IMR-90 (cell line): ENCODE results near the gene AGTR1. TPM values are rescaled to one million over a fixed set of nuclear protein-coding genes. Genes with fewer than 3 reads are reported as not detected.

Experiments
- ATAC-seq: fragments of 200-7000 bp; cut with Tn5 transposase; 2 replicates; pipeline ENCODE4 v1.9.1; 2020; ENCODE audit warnings: low read depth, mild to moderate bottlenecking, moderate library complexity
- BruUV-seq: library from RNA; stranded (reverse); fragments of 400-500 nt; replicated peaks from 2 replicates; lab custom pipeline; 2021; lab: Mats Ljungman, UMichigan
- CTCF ChIA-PET: fragments of 300-600 bp; formaldehyde crosslinking; extraction: SDS; loops from one replicate; lab custom pipeline; 2021; ENCODE audit warnings: antibody characterized with exemption; lab: Yijun Ruan, JAX
- POLR2A ChIA-PET: fragments of 300-600 bp; sonication (Branson Sonifier 250); formaldehyde crosslinking; loops from one replicate; lab custom pipeline; 2022; ENCODE audit warnings: antibody characterized with exemption; ENCODE audit not compliant: unreplicated experiment; lab: Charles Lee
- DNase-seq: peaks from one replicate; pipeline ENCODE4 v3.0.0; 2013
- H2AFZ ChIP-seq: replicated peaks from 2 replicates; pipeline ENCODE3; 2013; ENCODE audit warnings: low read length, mild to moderate bottlenecking; ENCODE audit not compliant: poor library complexity
- H2AK5ac ChIP-seq: 2 replicates; pipeline ENCODE4 v1.6.1; 2013; ENCODE audit warnings: low read depth, low read length, inconsistent platforms
- H2AK9ac ChIP-seq: replicated peaks from 2 replicates; pipeline ENCODE3; 2013; ENCODE audit warnings: mild to moderate bottlenecking, low read depth, low read length, moderate library complexity; ENCODE audit not compliant: poor library complexity
- H2BK120ac ChIP-seq: 2 replicates; pipeline ENCODE4 v1.6.1; 2013; ENCODE audit warnings: low read depth, low read length, inconsistent platforms
- H2BK15ac ChIP-seq: 3 replicates; pipeline ENCODE4 v1.6.1; 2013; ENCODE audit warnings: low read depth, low read length, inconsistent platforms
- H2BK20ac ChIP-seq: 2 replicates; pipeline ENCODE4 v1.6.1; 2013; ENCODE audit warnings: low read depth, mild to moderate bottlenecking, inconsistent platforms, low read length, moderate library complexity
- H2BK5ac ChIP-seq: 2 replicates; pipeline ENCODE4 v1.6.1; 2013; ENCODE audit warnings: mild to moderate bottlenecking, low read depth, low read length, inconsistent platforms; ENCODE audit not compliant: poor library complexity, severe bottlenecking
- H3K14ac ChIP-seq: replicated peaks from 2 replicates; pipeline ENCODE4 v1.6.1; 2013; ENCODE audit warnings: low read depth, low read length, inconsistent platforms
- H3K18ac ChIP-seq: 2 replicates; pipeline ENCODE4 v1.6.1; 2013; ENCODE audit warnings: low read depth, low read length, control low read depth
- H3K23ac ChIP-seq: 2 replicates; pipeline ENCODE4 v1.6.1; 2013; ENCODE audit warnings: low read depth, low read length, inconsistent platforms
- H3K27ac ChIP-seq: 2 replicates; pipeline ENCODE4 v1.5.1; 2013; ENCODE audit warnings: mild to moderate bottlenecking, control low read depth, low read length; ENCODE audit not compliant: insufficient read depth
- H3K27me3 ChIP-seq: 2 replicates; pipeline ENCODE4 v1.6.1; 2013; ENCODE audit warnings: low read length; ENCODE audit not compliant: control insufficient read depth, insufficient read depth
- H3K36me3 ChIP-seq: 2 replicates; pipeline ENCODE4 v1.6.1; 2013; ENCODE audit warnings: low read length, mixed read lengths; ENCODE audit not compliant: control insufficient read depth, insufficient read depth
- H3K4ac ChIP-seq: 2 replicates; pipeline ENCODE4 v1.6.1; 2013; ENCODE audit warnings: low read depth, low read length, inconsistent platforms
- H3K4me1 ChIP-seq: 2 replicates; pipeline ENCODE4 v1.6.1; 2013; ENCODE audit warnings: low read length, mixed read lengths; ENCODE audit not compliant: control insufficient read depth, insufficient read depth
- H3K4me2 ChIP-seq: 2 replicates; pipeline ENCODE4 v1.6.1; 2013; ENCODE audit warnings: low read depth, mild to moderate bottlenecking, control low read depth, low read length, moderate library complexity
- H3K4me3 ChIP-seq: 2 replicates; pipeline ENCODE4 v1.5.1; 2013; ENCODE audit warnings: low read depth, mild to moderate bottlenecking, control low read depth, low read length, moderate library complexity; ENCODE audit not compliant: insufficient read depth
- H3K56ac ChIP-seq: 2 replicates; pipeline ENCODE4 v1.6.1; 2013; ENCODE audit warnings: low read length, inconsistent platforms; ENCODE audit not compliant: insufficient read depth; ENCODE audit errors: extremely low read depth
- H3K79me1 ChIP-seq, 2 experiments: 2 replicates each; pipeline ENCODE4 v1.6.1; 2013; ENCODE audit warnings: low read length in 2 of 2, inconsistent platforms in 1 of 2, low read depth in 1 of 2
- H3K9ac ChIP-seq: 2 replicates; pipeline ENCODE4 v1.6.1; 2013; ENCODE audit warnings: low read depth, low read length, control low read depth
- H3K9me1 ChIP-seq: 2 replicates; pipeline ENCODE4 v1.6.1; 2013; ENCODE audit warnings: low read length, inconsistent platforms; ENCODE audit not compliant: insufficient read depth
- H3K9me3 ChIP-seq: 2 replicates; pipeline ENCODE4 v1.6.1; 2013; ENCODE audit warnings: low read length; ENCODE audit not compliant: control insufficient read depth, insufficient read depth
- H4K20me1 ChIP-seq: 2 replicates; pipeline ENCODE4 v1.6.1; 2013; ENCODE audit warnings: low read length, inconsistent platforms; ENCODE audit not compliant: insufficient read depth
- H4K5ac ChIP-seq: 2 replicates; pipeline ENCODE4 v1.6.1; 2013; ENCODE audit warnings: mild to moderate bottlenecking, low read depth, low read length, control low read depth
- H4K8ac ChIP-seq, 2 experiments: 2 replicates each; pipeline ENCODE4 v1.6.1; 2013; ENCODE audit warnings: low read depth in 2 of 2, low read length in 2 of 2, control low read depth in 1 of 2, inconsistent platforms in 1 of 2
- H4K91ac ChIP-seq: 2 replicates; pipeline ENCODE4 v1.6.1; 2013; ENCODE audit warnings: low read depth, low read length, inconsistent platforms; ENCODE audit not compliant: insufficient read depth
- CEBPB ChIP-seq: IDR thresholded peaks from 2 replicates; pipeline ENCODE4 v1.6.1; 2012; ENCODE audit warnings: low read depth, low read length, improper control_type of control experiment
- MAFK ChIP-seq: IDR thresholded peaks from 2 replicates; pipeline ENCODE4 v1.6.1; 2012; ENCODE audit warnings: low read depth, low read length, improper control_type of control experiment
- MXI1 ChIP-seq: IDR thresholded peaks from 2 replicates; pipeline ENCODE4 v1.6.1; 2012; ENCODE audit warnings: low read depth, mild to moderate bottlenecking, low read length, moderate library complexity, borderline replicate concordance
- USF2 ChIP-seq: fragments of 150-350 bp; IDR thresholded peaks from 2 replicates; pipeline ENCODE4 v1.6.1; 2017; ENCODE audit warnings: mild to moderate bottlenecking, antibody characterized with exemption, low read length, low read depth
- WGBS, 2 experiments: methylation state at CpG; one replicate each; pipeline versions ENCODE4 v1.1.5 to v1.1.7; 2013; ENCODE audit warnings: missing lambda C conversion rate in 2 of 2; ENCODE audit not compliant: insufficient read length in 1 of 2; ENCODE audit errors: extremely low coverage in 2 of 2; 5-methylcytosine and 5-hydroxymethylcytosine counted together
- dilution Hi-C: fragments of 300-500 bp; cut with HindIII; formaldehyde crosslinking; loops from one replicate; pipeline ENCODE4 v1.14.3; 2018; ENCODE audit warnings: low sequenced_read_pairs; ENCODE audit not compliant: unreplicated experiment
- in situ Hi-C: fragments of 300-500 bp; cut with MboI; formaldehyde crosslinking; loops from 3 replicates; pipeline ENCODE4 v1.14.3; 2019; ENCODE audit warnings: low sequenced_read_pairs, inconsistent platforms, mixed read lengths
- intact Hi-C: fragments of 100-400 bp; cut with micrococcal nuclease; formaldehyde crosslinking; loops from 2 replicates; pipeline ENCODE4 v1.10.0; 2022
- polyA plus RNA-seq, 3 experiments: library from polyadenylated mRNA; depleted of rRNA; stranded (reverse); fragments of >200 nt; gene quantifications; 2 replicates each; pipeline ENCODE4 v1.2.3, GENCODE V29; 2012; ENCODE audit warnings: low replicate concordance in 1 of 3
- total RNA-seq: library from RNA; depleted of rRNA; stranded (reverse); fragments of >200 nt; gene quantifications from 2 replicates; pipeline ENCODE4 v1.2.3, GENCODE V29; 2012

The AGTR1 gene
- total and polyA plus RNA-seq, 2 of the 4 experiments (the other 2 are of a cell fraction): 2.2 to 2.7 TPM

DNA sequence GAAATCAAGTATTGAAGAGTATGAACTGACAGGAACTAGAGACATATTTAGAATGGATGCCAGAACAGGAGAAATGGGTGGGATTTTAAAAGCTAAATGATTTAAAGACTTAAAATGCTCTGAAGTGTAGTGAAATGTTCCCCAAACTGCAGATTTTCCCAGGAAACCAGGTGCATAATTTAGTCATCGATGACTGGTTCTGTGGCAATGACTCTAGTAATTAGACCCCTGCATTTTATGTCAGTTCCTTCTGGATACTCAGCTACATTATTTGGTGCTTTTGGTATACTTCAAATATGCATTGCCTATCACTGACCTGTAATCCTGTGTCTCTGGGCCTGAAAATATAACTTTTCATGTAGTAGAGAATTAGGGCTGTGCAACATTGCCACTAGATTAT is 16.8 kb downstream of the AGTR1 start:
- H3K4ac ChIP-seq: no peak overlapping the region
- no peak overlapping the region for H3K27ac ChIP-seq
- H3K4me1 ChIP-seq: no peaks in the 10 kb centered on the region
- H2BK120ac ChIP-seq: no peak overlapping the region
- BruUV-seq: no TSS peak
- ATAC-seq (no peak), DNase-seq (peak; percentile 50)
- no peaks in the 10 kb centered on the region for H4K20me1 ChIP-seq
- no CpG with 5 or more reads among the region's 1 CpG for WGBS, 2 experiments
- no peaks in the 10 kb centered on the region for H3K79me1 ChIP-seq
- H2BK15ac ChIP-seq: no peak overlapping the region
- in situ Hi-C loops (loop anchor here (10.0 kb wide), 1 partner anchor 400 kb away; no protein-coding TSS in a partner anchor), intact Hi-C loops (no loop called here), dilution Hi-C loops (no loop called here)
- CTCF ChIA-PET: interaction anchor here (1.5 kb wide), 1 partner anchor 334 kb away, joined by 4 read pairs; no protein-coding TSS in a partner anchor
- H3K56ac ChIP-seq: no peak overlapping the region
- H4K91ac ChIP-seq: no peak overlapping the region
- H2AK9ac ChIP-seq: no peak overlapping the region
- no peaks in the 10 kb centered on the region for H3K36me3 ChIP-seq
- H3K14ac ChIP-seq: no peak overlapping the region
- TF ChIP-seq CEBPB (no peak), USF2 (no peak), MAFK (no peak), MXI1 (no peak)
- H4K5ac ChIP-seq: no peak overlapping the region
- no peaks in the 10 kb centered on the region for H3K9me1 ChIP-seq
- no peaks in the 10 kb centered on the region for H3K9me3 ChIP-seq
- no peak overlapping the region for H2BK20ac ChIP-seq
- H3K18ac ChIP-seq: no peak overlapping the region
- POLR2A ChIA-PET: no interaction called here
- no peak overlapping the region for H3K23ac ChIP-seq
- no peak overlapping the region for H2BK5ac ChIP-seq
- H3K27me3 ChIP-seq: no peaks in the 10 kb centered on the region
- H3K9ac ChIP-seq: no peak overlapping the region
- no peak overlapping the region for H2AK5ac ChIP-seq
- no peak overlapping the region for H4K8ac ChIP-seq
- no peak overlapping the region for H3K4me2 ChIP-seq
- H2AFZ ChIP-seq: no peak overlapping the region
- no peak overlapping the region for H3K4me3 ChIP-seq
